ELF-1 (cell line): ENCODE measurements around the gene FXR2.

ENCODE experiments used
- DNase-seq: peaks from one replicate; pipeline ENCODE4 v3.0.0-alpha.2; 2016; ENCODE audit warnings: low read depth, low spot score

Gene FXR2

GRCh38 chr17:7573324-7574080 is 41.2 kb downstream of the FXR2 start:
- DNase-seq, result peak; percentile 92

- DNase-seq, result peak; percentile 100
Measured at GRCh38 chr17:7572588-7573323, 41.9 kb downstream of the FXR2 start.

- DNase-seq, result no peak
Measured at GRCh38 chr17:7572338-7572587, 42.4 kb downstream of the FXR2 start.

- DNase-seq, result no peak
Measured at GRCh38 chr17:7570351-7570750, 44.3 kb downstream of the FXR2 start.

GRCh38 chr17:7569571-7569970 is 45.1 kb downstream of the FXR2 start:
- no peak for DNase-seq

- no peak for DNase-seq
Measured at GRCh38 chr17:7563115-7563869, 51.4 kb downstream of the FXR2 start.

GRCh38 chr17:7562208-7562605 is 52.5 kb downstream of the FXR2 start:
- DNase-seq, result no peak

GRCh38 chr17:7561589-7562207 is 53.0 kb downstream of the FXR2 start, which contains the start of gene SENP3:
SENP3 (plus strand) TSS chr17:7561919; CDS start chr17:7563077, 1,158 bp downstream.
- peak; percentile 91 for DNase-seq

- peak; percentile 95 for DNase-seq
Measured at GRCh38 chr17:7561028-7561575, 53.6 kb downstream of the FXR2 start.

- DNase-seq, result peak; percentile 89
Measured at GRCh38 chr17:7560172-7561027, 54.3 kb downstream of the FXR2 start.

GRCh38 chr17:7559320-7560171 is 55.2 kb downstream of the FXR2 start:
- DNase-seq, result no peak

GRCh38 chr17:7558544-7559319 is 56.0 kb downstream of the FXR2 start, which contains the start of gene TNFSF13:
TNFSF13 (plus strand) TSS chr17:7558750; CDS start chr17:7559040, 290 bp downstream.
- no peak for DNase-seq

GRCh38 chr17:7557775-7558543 is 56.7 kb downstream of the FXR2 start:
- DNase-seq, result peak; percentile 90

GRCh38 chr17:7557147-7557764 is 57.4 kb downstream of the FXR2 start:
- DNase-seq, result peak; percentile 47

- no peak for DNase-seq
Measured at GRCh38 chr17:7556627-7557026, 58.1 kb downstream of the FXR2 start.

GRCh38 chr17:7555320-7555948 is 59.3 kb downstream of the FXR2 start:
- no peak for DNase-seq

- DNase-seq, result no peak
Measured at GRCh38 chr17:7553356-7553755, 61.3 kb downstream of the FXR2 start.
